SH-SY5Y (cell line): ENCODE measurements around the gene CIC.

Experiments
- GATA2 ChIP-seq: IDR thresholded peaks from 2 replicates; pipeline ENCODE4 v1.6.1; 2011; ENCODE audit warnings: mild to moderate bottlenecking, low read depth, low read length
- GATA3 ChIP-seq: IDR thresholded peaks from 2 replicates; pipeline ENCODE4 v1.6.1; 2011; ENCODE audit warnings: low read depth, mild to moderate bottlenecking, low read length, moderate library complexity

DNA sequence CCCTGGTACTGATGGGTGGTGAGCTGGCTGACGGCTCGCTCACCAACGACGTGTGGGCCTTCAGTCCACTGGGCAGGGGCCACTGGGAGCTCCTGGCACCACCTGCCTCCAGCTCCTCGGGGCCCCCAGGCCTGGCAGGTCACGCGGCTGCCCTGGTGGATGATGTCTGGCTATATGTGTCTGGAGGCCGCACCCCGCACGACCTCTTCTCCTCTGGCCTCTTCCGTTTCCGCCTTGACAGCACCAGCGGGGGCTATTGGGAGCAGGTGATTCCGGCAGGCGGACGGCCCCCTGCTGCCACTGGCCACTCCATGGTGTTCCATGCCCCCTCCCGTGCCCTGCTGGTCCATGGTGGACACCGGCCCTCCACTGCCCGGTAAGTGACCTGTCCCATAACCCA, 66.9 kb downstream of the CIC start:
- TF ChIP-seq GATA2 (no peak), GATA3 (no peak)
